Measurements from ENCODE around the gene NFKBIE. TPM values are rescaled to one million over a fixed set of nuclear protein-coding genes. Genes with fewer than 3 reads are reported as not detected.

NFKBIE gene
- total and polyA plus RNA-seq, 8 donors: 0.89 to 23.5 (median 10.3) TPM; not detected in 2

GRCh38 chr6:44245912-44246662 is 19.3 kb downstream of the NFKBIE start:
- Histone ChIP-seq H3K27me3 (no peaks in the 10 kb centered on the region), H3K9me3 (no peaks in the 10 kb centered on the region), H3K4me3 (peak overlapping the region; percentile 70 to 99 (median 92)), H3K36me3 (peaks cover 23 to 27% (median 26%) of the 10 kb centered on the region in 4 donors), H3K4me1 (peaks cover 26 to 44% (median 37%) of the 10 kb centered on the region in 4 donors), H3K27ac (peak overlapping the region; percentile 94 to 99 (median 98))
- no peak for TF ChIP-seq POLR2A (IDR thresholded peaks at IDR 0.05)
- TF ChIP-seq, protein P1, sequence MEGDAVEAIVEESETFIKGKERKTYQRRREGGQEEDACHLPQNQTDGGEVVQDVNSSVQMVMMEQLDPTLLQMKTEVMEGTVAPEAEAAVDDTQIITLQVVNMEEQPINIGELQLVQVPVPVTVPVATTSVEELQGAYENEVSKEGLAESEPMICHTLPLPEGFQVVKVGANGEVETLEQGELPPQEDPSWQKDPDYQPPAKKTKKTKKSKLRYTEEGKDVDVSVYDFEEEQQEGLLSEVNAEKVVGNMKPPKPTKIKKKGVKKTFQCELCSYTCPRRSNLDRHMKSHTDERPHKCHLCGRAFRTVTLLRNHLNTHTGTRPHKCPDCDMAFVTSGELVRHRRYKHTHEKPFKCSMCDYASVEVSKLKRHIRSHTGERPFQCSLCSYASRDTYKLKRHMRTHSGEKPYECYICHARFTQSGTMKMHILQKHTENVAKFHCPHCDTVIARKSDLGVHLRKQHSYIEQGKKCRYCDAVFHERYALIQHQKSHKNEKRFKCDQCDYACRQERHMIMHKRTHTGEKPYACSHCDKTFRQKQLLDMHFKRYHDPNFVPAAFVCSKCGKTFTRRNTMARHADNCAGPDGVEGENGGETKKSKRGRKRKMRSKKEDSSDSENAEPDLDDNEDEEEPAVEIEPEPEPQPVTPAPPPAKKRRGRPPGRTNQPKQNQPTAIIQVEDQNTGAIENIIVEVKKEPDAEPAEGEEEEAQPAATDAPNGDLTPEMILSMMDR (IDR thresholded peaks at IDR 0.05): peak in 1 of 7 experiments; percentile 13
- peak; percentile 31 to 76 (median 62) for TF ChIP-seq POLR2AphosphoS5 (IDR thresholded peaks at IDR 0.05)
- no peak for TF ChIP-seq EP300 (IDR thresholded peaks at IDR 0.05)
- DNase-seq: peak; percentile 90 to 97
- WGBS, 5 donors: 0 to 1% (median 1%) methylated on average over 38 to 62 of the region's 62 CpGs
- intact Hi-C loops (cut with DNase I; ENCODE audit: low total_unique reads): no loop called here

GRCh38 chr6:44245391-44245911 is 19.9 kb downstream of the NFKBIE start:
- intact Hi-C loops (cut with DNase I; ENCODE audit: low total_unique reads): no loop called here
- Histone ChIP-seq H3K36me3 (peaks cover 16 to 20% (median 19%) of the 10 kb centered on the region in 4 donors), H3K9me3 (no peaks in the 10 kb centered on the region), H3K4me1 (peaks cover 26 to 38% (median 33%) of the 10 kb centered on the region in 4 donors), H3K27ac (peak overlapping the region; percentile 94 to 99 (median 98)), H3K27me3 (no peaks in the 10 kb centered on the region), H3K4me3 (peak overlapping the region; percentile 70 to 99 (median 92))
- WGBS, 5 donors: 64 to 71% (median 69%) methylated on average over 12 of the region's 12 CpGs
- no peak for DNase-seq
- TF ChIP-seq POLR2A (IDR thresholded peaks at IDR 0.05) (no peak), POLR2AphosphoS5 (IDR thresholded peaks at IDR 0.05) (no peak), EP300 (IDR thresholded peaks at IDR 0.05) (no peak)
- TF ChIP-seq, protein P1 (IDR thresholded peaks at IDR 0.05): no peak

DNA sequence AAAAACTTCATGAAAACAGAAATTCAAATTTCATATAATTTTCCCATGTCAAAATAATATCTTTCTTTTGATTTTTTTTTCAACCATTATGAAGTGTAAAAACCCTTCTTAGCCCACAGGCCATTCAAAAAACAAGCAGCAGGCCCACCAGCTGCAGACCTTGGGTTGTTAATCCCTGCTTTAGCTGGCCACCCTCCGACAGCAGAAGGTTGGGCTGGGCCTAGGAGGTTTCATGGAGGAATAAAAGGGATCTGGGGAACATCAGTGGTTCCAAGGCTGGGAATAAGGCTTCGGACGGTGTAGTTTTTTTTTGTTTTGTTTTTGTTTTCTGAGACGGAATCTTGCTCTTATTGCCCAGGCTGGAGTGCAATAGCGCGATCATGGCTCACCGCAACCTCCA is 22.0 kb downstream of the NFKBIE start:
- H3K27ac ChIP-seq: no peak overlapping the region
- DNase-seq: no peak
- H3K9me3 ChIP-seq: no peaks in the 10 kb centered on the region
- TF ChIP-seq POLR2A (IDR thresholded peaks at IDR 0.05) (no peak), EP300 (IDR thresholded peaks at IDR 0.05) (no peak), POLR2AphosphoS5 (IDR thresholded peaks at IDR 0.05) (no peak)
- TF ChIP-seq, protein P1 (IDR thresholded peaks at IDR 0.05): no peak
- H3K4me3 ChIP-seq: no peak overlapping the region
- intact Hi-C loops (cut with DNase I; ENCODE audit: low total_unique reads): no loop called here
- H3K4me1 ChIP-seq: peaks cover 8 to 20% (median 14%) of the 10 kb centered on the region in 4 donors
- WGBS, 5 donors: 80 to 95% (median 91%) methylated on average over 7 of the region's 7 CpGs
- H3K36me3 ChIP-seq: no peaks in the 10 kb centered on the region
- H3K27me3 ChIP-seq: no peaks in the 10 kb centered on the region

GRCh38 chr6:44238687-44239350 is 26.5 kb downstream of the NFKBIE start:
- Histone ChIP-seq H3K36me3 (no peaks in the 10 kb centered on the region), H3K27me3 (no peaks in the 10 kb centered on the region), H3K4me3 (no peak overlapping the region), H3K4me1 (peaks cover 35 to 49% (median 41%) of the 10 kb centered on the region in 4 donors), H3K27ac (peak overlapping the region in 4 of 5 donors; percentile 96 to 99 (median 97)), H3K9me3 (no peaks in the 10 kb centered on the region)
- DNase-seq: no peak
- no peak for TF ChIP-seq EP300 (IDR thresholded peaks at IDR 0.05)
- intact Hi-C loops (cut with DNase I; ENCODE audit: low total_unique reads): loop anchor here (10.0 kb wide), 1 partner anchor 64 kb away; no protein-coding TSS in a partner anchor
- 81 to 87% (median 85%) methylated on average over 7 of the region's 7 CpGs for WGBS, 5 donors
